VCaP (cell line): Measurements from ENCODE around the gene UQCRQ.
A peak's percentile ranks its signal among the peaks of the same experiment; 100 is the strongest.

ENCODE experiments used
- H3K27ac ChIP-seq: fragments of 450-650 bp; 2 replicates; pipeline ENCODE4 v1.5.1; 2017
- CTCF ChIP-seq: fragments of 450-650 bp; conservative IDR thresholded peaks from 2 replicates; pipeline ENCODE4 v1.5.1; 2017; ENCODE audit warnings: mild to moderate bottlenecking, moderate library complexity

The UQCRQ gene

GRCh38 chr5:132884548-132884947 is 18.1 kb downstream of the UQCRQ start:
- no peak overlapping the region for H3K27ac ChIP-seq
- no peak for TF ChIP-seq CTCF

DNA sequence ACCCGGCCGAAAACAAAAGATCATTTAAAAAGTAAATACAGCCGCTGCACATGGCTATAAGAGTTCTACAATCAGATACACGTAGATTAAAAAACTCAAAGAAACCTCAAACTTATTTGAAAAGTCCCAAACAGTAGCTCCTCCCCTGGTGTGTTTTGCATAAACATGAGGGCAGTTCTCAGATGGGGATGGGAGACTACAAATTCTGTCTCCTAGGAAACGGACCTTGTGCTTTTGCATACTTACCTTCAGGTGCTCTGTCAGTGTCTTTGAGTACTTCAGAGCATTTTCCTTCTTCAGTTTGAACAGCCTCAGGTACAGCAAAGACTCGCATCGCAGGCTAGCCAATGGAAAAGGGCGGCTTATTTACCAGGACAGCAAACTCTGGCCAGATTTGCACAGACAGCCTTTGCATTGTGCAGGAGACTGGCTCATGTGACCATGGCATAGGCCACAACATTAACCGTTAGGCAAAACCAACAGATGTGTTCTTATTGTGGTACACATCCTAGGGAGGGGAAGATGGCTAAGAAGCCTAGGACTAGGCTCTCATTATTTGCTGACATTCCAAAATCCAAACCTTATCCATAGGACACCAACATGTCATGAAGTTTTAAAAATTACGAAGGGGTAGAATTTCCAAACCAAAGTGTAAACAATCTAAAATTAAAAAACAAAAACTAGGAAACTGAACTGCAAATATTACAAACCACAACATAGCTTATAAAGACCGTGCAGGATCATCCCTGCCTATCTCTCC is 19.8 kb downstream of the UQCRQ start:
- TF ChIP-seq CTCF: no peak
- peak overlapping the region; percentile 39 for H3K27ac ChIP-seq

GRCh38 chr5:132887283-132887682 is 20.8 kb downstream of the UQCRQ start:
- H3K27ac ChIP-seq: peak overlapping the region; percentile 39
- TF ChIP-seq CTCF: no peak

DNA sequence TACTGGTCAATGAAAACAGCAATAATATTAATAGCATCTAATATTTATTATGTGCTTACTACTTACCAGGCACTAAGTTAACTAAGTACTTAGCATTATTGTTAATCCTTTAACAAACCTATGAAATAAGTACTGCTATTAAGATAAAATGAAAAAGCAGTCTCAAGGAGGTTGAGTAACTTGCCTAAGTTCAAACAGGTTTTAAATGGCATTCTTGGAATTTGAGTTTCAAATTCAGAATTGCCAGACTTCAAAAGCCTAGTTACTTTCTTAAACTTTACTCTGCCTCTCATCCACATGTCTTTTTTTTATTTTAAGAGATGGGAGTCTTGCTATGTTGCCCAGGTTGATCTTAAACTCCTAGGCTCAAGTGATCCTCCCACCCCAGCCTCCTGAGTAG is 23.1 kb downstream of the UQCRQ start:
- no peak for TF ChIP-seq CTCF
- H3K27ac ChIP-seq: no peak overlapping the region

GRCh38 chr5:132890817-132891216 is 24.4 kb downstream of the UQCRQ start:
- TF ChIP-seq CTCF: no peak
- H3K27ac ChIP-seq: no peak overlapping the region

- no peak overlapping the region for H3K27ac ChIP-seq
- no peak for TF ChIP-seq CTCF
Measured at GRCh38 chr5:132895719-132896305, 29.4 kb downstream of the UQCRQ start.

- no peak for TF ChIP-seq CTCF
- H3K27ac ChIP-seq: no peak overlapping the region
Measured at GRCh38 chr5:132896685-132897084, 30.2 kb downstream of the UQCRQ start.
